ENCODE data around the gene APOB. TPM values are rescaled to one million over a fixed set of nuclear protein-coding genes. Genes with fewer than 3 reads are reported as not detected.
A peak's percentile ranks its signal among the peaks of the same experiment; 100 is the strongest.

The APOB gene
- total and polyA plus RNA-seq, 2 of the 8 experiments (the other 6 are each of a cell fraction or from before 2014, with no cell fraction given) = 0.15 to 0.61 TPM

- H2AK5ac ChIP-seq (ENCODE audit: low read depth, low read length) = no peak overlapping the region
- no peaks in the 10 kb centered on the region for H3K27me3 ChIP-seq (replicated peaks in 1 of 4; ENCODE audit: control insufficient read depth in 3 of 4, extremely low read depth in 1 of 4, insufficient read depth in 3 of 4, low read length in 3 of 4)
- no peak overlapping the region for H4K91ac ChIP-seq (replicated peaks; ENCODE audit: insufficient read length, low read length)
- WGBS, 2 experiments (ENCODE audit: extremely low coverage in 1 of 2, insufficient coverage in 1 of 2, insufficient read length in 1 of 2, insufficient replicate concordance in 2 of 2, low coverage in 1 of 2, low lambda C conversion rate in 2 of 2, missing lambda C conversion rate in 1 of 2) = 82% methylated on average over 6 of the region's 6 CpGs; no CpG with 5 or more reads in 1 of the 2 experiments
- ChIA-PET POLR2A (ENCODE audit: partially characterized antibody) (no interaction called here), CTCF (ENCODE audit: partially characterized antibody) (interaction anchor here (0.7 to 3.6 kb wide), 8 partner anchors 9 to 269 kb away, joined by 3 to 22 read pairs (median 4); partner anchors contain the start of gene APOB)
- H2BK15ac ChIP-seq (ENCODE audit: low read length) = no peak overlapping the region; the same call in 1 of the 2 replicates
- no peak overlapping the region for H2BK5ac ChIP-seq (ENCODE audit: low read depth, low read length)
- H3K9ac ChIP-seq (replicated peaks in 1 of 4; ENCODE audit: extremely low read depth in 1 of 4, low read depth in 3 of 4, low read length in 3 of 4) = no peak overlapping the region
- H3K23me2 ChIP-seq (ENCODE audit: low read depth, low read length) = no peaks in the 10 kb centered on the region
- H2BK20ac ChIP-seq (ENCODE audit: low read length) = no peak overlapping the region
- no peak overlapping the region for H3K14ac ChIP-seq (ENCODE audit: insufficient read length)
- no peak overlapping the region for H3K56ac ChIP-seq (replicated peaks; ENCODE audit: insufficient read length, low read depth, low read length)
- H3K23ac ChIP-seq (ENCODE audit: insufficient read length) = no peak overlapping the region
- no peak overlapping the region for H3K4ac ChIP-seq (replicated peaks; ENCODE audit: insufficient read length, low read depth, low read length)
- no peak overlapping the region for H4K5ac ChIP-seq (ENCODE audit: insufficient read length, low read depth, low read length)
- H2BK120ac ChIP-seq (replicated peaks; ENCODE audit: low read depth, low read length) = no peak overlapping the region
- H3K79me1 ChIP-seq (ENCODE audit: low read depth, low read length) = no peaks in the 10 kb centered on the region
- DNase-seq (ENCODE audit: low read depth in 1 of 2, low spot score in 2 of 2) = peak in 1 of 2 experiments; percentile 19
- no peak overlapping the region for H3K27ac ChIP-seq (ENCODE audit: low read depth, low read length)
- TF ChIP-seq CEBPB (IDR thresholded peaks at IDR 0.05; ENCODE audit: low read depth, low read length) (no peak), CTCF (IDR thresholded peaks at IDR 0.05; ENCODE audit: control extremely low read depth in 1 of 3, insufficient read depth in 1 of 3, low read depth in 1 of 3, low read length in 3 of 3) (no peak), BACH1 (IDR thresholded peaks at IDR 0.05; ENCODE audit: low read length) (no peak), USF2 (IDR thresholded peaks at IDR 0.05; ENCODE audit: low read length) (no peak), SAP30 (IDR thresholded peaks at IDR 0.05; ENCODE audit: insufficient read depth, insufficient replicate concordance, low read length) (no peak), EP300 (IDR thresholded peaks at IDR 0.05; ENCODE audit: borderline replicate concordance in 1 of 2, low read depth in 2 of 2, low read length in 2 of 2) (no peak), CHD1 (IDR thresholded peaks at IDR 0.05; ENCODE audit: low read depth, low read length) (no peak)
- no peaks in the 10 kb centered on the region for H3K9me3 ChIP-seq (ENCODE audit: insufficient read depth in 2 of 2, low read depth in 1 of 2, low read length in 1 of 2)
- no peak overlapping the region for H2BK12ac ChIP-seq (ENCODE audit: low read depth, low read length)
- H3K36me3 ChIP-seq (ENCODE audit: control insufficient read depth in 2 of 4, insufficient read depth in 4 of 4, low read length in 3 of 4) = no peaks in the 10 kb centered on the region
- H4K20me1 ChIP-seq (replicated peaks in 1 of 2; ENCODE audit: control insufficient read depth in 1 of 2, insufficient read depth in 2 of 2, low read length in 2 of 2) = no peaks in the 10 kb centered on the region
- no peaks in the 10 kb centered on the region for H3K79me2 ChIP-seq (ENCODE audit: control insufficient read depth in 1 of 2, insufficient read depth in 2 of 2, low read length in 2 of 2)
- H4K8ac ChIP-seq (ENCODE audit: extremely low read depth, insufficient read depth, low read length) = no peak overlapping the region
- FAIRE-seq = no peak
- no peak overlapping the region for H3K4me3 ChIP-seq (ENCODE audit: extremely low read depth in 1 of 4, insufficient read depth in 2 of 4, low read depth in 3 of 4, low read length in 4 of 4)
- H3K18ac ChIP-seq (ENCODE audit: extremely low read depth, low read length) = no peak overlapping the region
- H3K4me2 ChIP-seq (ENCODE audit: insufficient read depth in 1 of 2, low read depth in 2 of 2, low read length in 2 of 2) = no peak overlapping the region
- H2AFZ ChIP-seq (ENCODE audit: low read length) = peak overlapping the region; percentile 41; the same call in 1 of the 2 replicates
- H3K4me1 ChIP-seq (replicated peaks in 1 of 4; ENCODE audit: control insufficient read depth in 3 of 4, insufficient read depth in 4 of 4, low read length in 3 of 4) = peaks cover 0 to 4% (median 0%) of the 10 kb centered on the region in 4 experiments; a peak in 1 of 7 replicates
These were observed 10.1 kb upstream of the APOB start for GRCh38 chr2:21054011-21054410.

All from H1 (cell line).